ENCODE results near the gene TLE2. TPM values are rescaled to one million over a fixed set of nuclear protein-coding genes. Genes with fewer than 3 reads are reported as not detected.
"Not testable (repeated sequence)": the region's sequence is repeated elsewhere in the genome, so short reads cannot be mapped to it uniquely, and the experiment has no call there.

Gene TLE2
- total RNA-seq, 1 donor from 2014 or later, result 95.2 TPM

- DNase-seq (ENCODE audit: low spot score), result no peak
Measured at GRCh38 chr19:3038214-3038613, 9.1 kb upstream of the TLE2 start.

GRCh38 chr19:3036977-3037544 is 8.0 kb upstream of the TLE2 start:
- not testable (repeated sequence) for DNase-seq (ENCODE audit: low spot score)

- DNase-seq (ENCODE audit: low spot score), result peak; percentile 95
Measured at GRCh38 chr19:3036119-3036976, 7.3 kb upstream of the TLE2 start.

GRCh38 chr19:3035542-3036118 is 6.5 kb upstream of the TLE2 start:
- DNase-seq (ENCODE audit: low spot score), result peak; percentile 99

GRCh38 chr19:3034656-3035541 is 5.8 kb upstream of the TLE2 start:
- DNase-seq (ENCODE audit: low spot score), result peak; percentile 76

- DNase-seq (ENCODE audit: low spot score), result no peak
Measured at GRCh38 chr19:3034406-3034655, 5.3 kb upstream of the TLE2 start.

GRCh38 chr19:3033595-3034405 is 4.7 kb upstream of the TLE2 start:
- DNase-seq (ENCODE audit: low spot score), result no peak

GRCh38 chr19:3031607-3031867 is 2.5 kb upstream of the TLE2 start:
- no peak for DNase-seq (ENCODE audit: low spot score)

GRCh38 chr19:3028305-3029064 is 595 bp downstream of the TLE2 start:
- peak; percentile 66 for DNase-seq (ENCODE audit: low spot score)

- DNase-seq (ENCODE audit: low spot score), result no peak
Measured at GRCh38 chr19:3027981-3028304, 1.1 kb downstream of the TLE2 start.

GRCh38 chr19:3027292-3027691 is 1.8 kb downstream of the TLE2 start:
- DNase-seq (ENCODE audit: low spot score), result no peak

- DNase-seq (ENCODE audit: low spot score), result no peak
Measured at GRCh38 chr19:3026768-3027167, 2.3 kb downstream of the TLE2 start.

GRCh38 chr19:3025549-3025886 is 3.6 kb downstream of the TLE2 start:
- no peak for DNase-seq (ENCODE audit: low spot score)

- no peak for DNase-seq (ENCODE audit: low spot score)
Measured at GRCh38 chr19:3024870-3025548, 4.1 kb downstream of the TLE2 start.

GRCh38 chr19:3024509-3024869 is 4.6 kb downstream of the TLE2 start:
- DNase-seq (ENCODE audit: low spot score), result no peak

GRCh38 chr19:3020321-3020960 is 8.6 kb downstream of the TLE2 start:
- no peak for DNase-seq (ENCODE audit: low spot score)

- DNase-seq (ENCODE audit: low spot score), result no peak
Measured at GRCh38 chr19:3019211-3019854, 9.7 kb downstream of the TLE2 start.

- DNase-seq (ENCODE audit: low spot score), result no peak
Measured at GRCh38 chr19:3017923-3018322, 11.2 kb downstream of the TLE2 start.

- no peak for DNase-seq (ENCODE audit: low spot score)
Measured at GRCh38 chr19:3015126-3016057, 13.7 kb downstream of the TLE2 start.

Data from ureter (tissue), 1 donor.